Brain microvascular endothelial cell (primary cell): Measurements from ENCODE around the gene ACSS2.
"Not testable (repeated sequence)": the region's sequence is repeated elsewhere in the genome, so short reads cannot be mapped to it uniquely, and the experiment has no call there.

ENCODE experiments used
- DNase-seq: peaks from one replicate; pipeline ENCODE4 v3.0.0-alpha.2; 2020
- H3K27ac ChIP-seq: fragments of 250-450 bp; sonication (Bioruptor Pico); 2 replicates; pipeline ENCODE4 v1.5.1; 2020; ENCODE audit warnings: mild to moderate bottlenecking, moderate library complexity
- H3K27me3 ChIP-seq: fragments of 250-450 bp; sonication (Bioruptor Pico); replicated peaks from 2 replicates; pipeline ENCODE4 v1.5.1; 2020; ENCODE audit warnings: mild to moderate bottlenecking
- H3K36me3 ChIP-seq: fragments of 250-450 bp; sonication (Bioruptor Pico); replicated peaks from 2 replicates; pipeline ENCODE4 v1.5.1; 2020; ENCODE audit warnings: mild to moderate bottlenecking
- H3K4me3 ChIP-seq: 2 replicates; pipeline ENCODE4 v1.5.1; 2011; ENCODE audit warnings: low read depth, mild to moderate bottlenecking, control low read depth, low read length, moderate library complexity
- CTCF ChIP-seq: IDR thresholded peaks from 2 replicates; pipeline ENCODE4 v1.5.1; 2011; ENCODE audit warnings: low read depth, mild to moderate bottlenecking, moderate library complexity, low read length, control low read depth, inconsistent platforms; ENCODE audit errors: missing control alignments
- in situ Hi-C: cut with HindIII; loops from 2 replicates; pipeline ENCODE4 v1.10.0; 2017; ENCODE audit warnings: low sequenced_read_pairs, low pct_ligation_motif_present

Gene ACSS2

GRCh38 chr20:34875642-34876405, 588 bp upstream of the ACSS2 start:
- in situ Hi-C loops, result no loop called here
- DNase-seq, result peak; percentile 98
- no peaks in the 10 kb centered on the region for H3K27me3 ChIP-seq
- peak overlapping the region; percentile 79 for H3K4me3 ChIP-seq
- TF ChIP-seq CTCF, result peak; percentile 42
- H3K27ac ChIP-seq, result no peak overlapping the region
- no peaks in the 10 kb centered on the region for H3K36me3 ChIP-seq

GRCh38 chr20:34880215-34880850, 3.9 kb downstream of the ACSS2 start:
- H3K36me3 ChIP-seq, result peaks cover 8% of the 10 kb centered on the region
- no peaks in the 10 kb centered on the region for H3K27me3 ChIP-seq
- no peak for TF ChIP-seq CTCF
- H3K4me3 ChIP-seq, result no peak overlapping the region
- in situ Hi-C loops, result no loop called here
- no peak for DNase-seq
- H3K27ac ChIP-seq, result no peak overlapping the region

GRCh38 chr20:34880971-34881370, 4.6 kb downstream of the ACSS2 start:
- H3K27ac ChIP-seq, DNase-seq, H3K4me3 ChIP-seq, in situ Hi-C loops, H3K36me3 ChIP-seq, H3K27me3 ChIP-seq: not testable (repeated sequence)

DNA sequence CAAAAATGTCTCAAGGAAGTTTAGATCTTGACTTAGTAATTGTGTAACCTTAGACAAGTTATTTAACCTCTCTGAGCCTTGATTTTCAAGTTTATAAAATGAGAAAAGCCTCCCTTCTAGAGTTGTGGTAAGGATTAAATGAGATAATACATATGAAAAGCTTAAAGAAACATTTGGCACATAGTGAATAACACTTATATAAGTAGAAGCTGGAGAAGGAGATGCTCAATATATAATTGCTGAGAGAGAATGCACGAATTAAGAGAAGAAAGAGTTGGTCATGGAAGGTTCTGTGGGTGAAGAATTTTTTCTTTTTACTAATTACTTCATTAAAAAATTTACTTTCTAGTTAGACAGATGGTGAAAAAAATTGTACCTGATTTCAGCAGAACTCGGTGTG, 5.3 kb downstream of the ACSS2 start:
- no peak for TF ChIP-seq CTCF
- in situ Hi-C loops, result no loop called here
- peaks cover 8% of the 10 kb centered on the region for H3K36me3 ChIP-seq

DNA sequence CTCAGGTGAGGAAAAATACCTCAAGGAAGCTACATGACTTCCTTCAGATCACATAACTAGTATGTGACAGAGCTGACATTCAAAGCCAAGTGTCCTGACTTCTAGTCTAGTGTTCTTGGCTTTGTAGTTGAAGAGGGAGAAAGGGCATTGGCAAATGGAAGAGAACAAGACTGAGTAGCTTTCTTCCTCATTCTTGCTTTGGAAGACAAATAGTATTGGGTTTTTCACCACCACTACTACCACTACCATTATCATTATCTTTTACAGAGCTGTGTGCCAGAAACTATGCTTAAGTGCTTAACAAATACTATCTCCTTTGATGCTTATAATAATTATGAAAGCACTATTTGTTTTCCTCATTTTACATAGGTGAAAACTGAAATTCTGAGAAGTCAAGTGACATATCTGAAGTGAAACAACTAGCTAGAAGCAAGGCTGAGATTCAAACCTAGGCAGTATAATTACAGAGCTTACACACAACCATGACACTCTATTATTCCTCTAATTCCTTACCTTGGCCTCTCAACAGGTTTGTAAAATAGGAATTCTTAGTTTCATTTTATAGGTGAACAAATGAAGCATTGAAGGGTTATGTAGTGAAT, 6.8 kb downstream of the ACSS2 start:
- no peaks in the 10 kb centered on the region for H3K27me3 ChIP-seq
- in situ Hi-C loops, result no loop called here
- no peak for DNase-seq
- H3K4me3 ChIP-seq, result no peak overlapping the region
- H3K27ac ChIP-seq, result no peak overlapping the region
- no peak for TF ChIP-seq CTCF
- peaks cover 8% of the 10 kb centered on the region for H3K36me3 ChIP-seq

More for the DNA sequence above, 5.3 kb downstream of the ACSS2 start:
- no peak for DNase-seq
- Histone ChIP-seq H3K4me3 (no peak overlapping the region), H3K27me3 (no peaks in the 10 kb centered on the region), H3K27ac (no peak overlapping the region)

DNA sequence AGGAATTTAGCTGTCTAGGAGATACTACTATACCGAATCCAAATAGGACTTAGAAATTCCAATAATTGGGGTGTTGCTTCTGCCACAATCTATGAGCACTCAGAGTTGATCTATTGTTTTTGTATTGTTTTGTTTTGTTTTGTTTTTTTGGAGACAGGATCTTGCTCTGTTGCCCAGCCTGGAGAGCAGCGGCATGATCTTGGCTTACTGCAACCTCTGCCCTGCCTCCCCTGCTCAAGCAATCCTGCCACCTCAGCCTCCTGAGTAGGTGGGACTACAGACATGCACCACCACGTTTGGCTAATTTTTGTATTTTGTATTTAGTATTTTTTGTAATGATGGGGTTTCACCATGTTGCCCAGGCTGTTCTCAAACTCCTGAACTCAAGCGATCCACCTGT, 7.4 kb downstream of the ACSS2 start:
- no peak for TF ChIP-seq CTCF
- H3K36me3 ChIP-seq, result peaks cover 8% of the 10 kb centered on the region
- in situ Hi-C loops, result no loop called here

More for the DNA sequence above, 7.4 kb downstream of the ACSS2 start:
- DNase-seq, result no peak
- no peaks in the 10 kb centered on the region for H3K27me3 ChIP-seq
- no peak overlapping the region for H3K27ac ChIP-seq
- H3K4me3 ChIP-seq, result no peak overlapping the region
